Cardiac muscle cell (in vitro differentiated cells and primary cell): ENCODE data around the gene KLHDC8B. TPM values are rescaled to one million over a fixed set of nuclear protein-coding genes. Genes with fewer than 3 reads are reported as not detected.
"Not testable (repeated sequence)": the region's sequence is repeated elsewhere in the genome, so short reads cannot be mapped to it uniquely, and the experiment has no call there.

Experiments used
- DNase-seq, 2 donors: peaks; one replicate each; pipeline versions ENCODE4 v3.0.0 to v3.0.0-alpha.2; 2010 to 2017; ENCODE audit warnings: low read depth in 1 of 2, low spot score in 1 of 2
- H3K27ac ChIP-seq: fragments of 200-600 bp; sonication (generic); 2 replicates; pipeline ENCODE4 v1.5.1; 2016
- H3K27me3 ChIP-seq: fragments of 200-600 bp; sonication (generic); 2 replicates; pipeline ENCODE4 v1.6.0; 2016; ENCODE audit warnings: control low read depth
- H3K36me3 ChIP-seq: fragments of 200-600 bp; sonication (generic); 2 replicates; pipeline ENCODE4 v1.5.1; 2016; ENCODE audit warnings: control low read depth
- H3K4me1 ChIP-seq: fragments of 200-600 bp; sonication (generic); 2 replicates; pipeline ENCODE4 v1.8.1; 2017; ENCODE audit warnings: low read depth, mild to moderate bottlenecking, mixed run types
- H3K4me3 ChIP-seq: fragments of 200-600 bp; sonication (generic); 2 replicates; pipeline ENCODE4 v1.5.1; 2016; ENCODE audit warnings: mild to moderate bottlenecking
- H3K9me3 ChIP-seq: fragments of 200-600 bp; sonication (generic); 2 replicates; pipeline ENCODE4 v1.5.1; 2017; ENCODE audit warnings: low read depth, mild to moderate bottlenecking, control low read depth
- polyA plus RNA-seq: library from polyadenylated mRNA; unstranded; fragments of >200 nt; fragmentation: Nextera tagmentation; extraction: Ambion mirVana; gene quantifications from 2 replicates; pipeline ENCODE4 v1.2.1, GENCODE V29; 2016
- total RNA-seq: library from RNA; depleted of rRNA; stranded (reverse); fragments of >200 nt; gene quantifications from 2 replicates; pipeline ENCODE4 v1.2.3, GENCODE V29; 2016
- TF ChIP-seq, protein P1 (sequence below): IDR thresholded peaks from 2 replicates; pipeline ENCODE4 v1.5.1; 2012; ENCODE audit warnings: low read depth, mild to moderate bottlenecking, low read length

KLHDC8B gene
- total and polyA plus RNA-seq, 2 experiments from 2014 or later = 158 to 188 TPM

- DNase-seq = no peak
- no peaks in the 10 kb centered on the region for H3K27me3 ChIP-seq
- H3K4me3 ChIP-seq = no peak overlapping the region
- no peaks in the 10 kb centered on the region for H3K4me1 ChIP-seq
- TF ChIP-seq, protein P1, sequence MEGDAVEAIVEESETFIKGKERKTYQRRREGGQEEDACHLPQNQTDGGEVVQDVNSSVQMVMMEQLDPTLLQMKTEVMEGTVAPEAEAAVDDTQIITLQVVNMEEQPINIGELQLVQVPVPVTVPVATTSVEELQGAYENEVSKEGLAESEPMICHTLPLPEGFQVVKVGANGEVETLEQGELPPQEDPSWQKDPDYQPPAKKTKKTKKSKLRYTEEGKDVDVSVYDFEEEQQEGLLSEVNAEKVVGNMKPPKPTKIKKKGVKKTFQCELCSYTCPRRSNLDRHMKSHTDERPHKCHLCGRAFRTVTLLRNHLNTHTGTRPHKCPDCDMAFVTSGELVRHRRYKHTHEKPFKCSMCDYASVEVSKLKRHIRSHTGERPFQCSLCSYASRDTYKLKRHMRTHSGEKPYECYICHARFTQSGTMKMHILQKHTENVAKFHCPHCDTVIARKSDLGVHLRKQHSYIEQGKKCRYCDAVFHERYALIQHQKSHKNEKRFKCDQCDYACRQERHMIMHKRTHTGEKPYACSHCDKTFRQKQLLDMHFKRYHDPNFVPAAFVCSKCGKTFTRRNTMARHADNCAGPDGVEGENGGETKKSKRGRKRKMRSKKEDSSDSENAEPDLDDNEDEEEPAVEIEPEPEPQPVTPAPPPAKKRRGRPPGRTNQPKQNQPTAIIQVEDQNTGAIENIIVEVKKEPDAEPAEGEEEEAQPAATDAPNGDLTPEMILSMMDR = no peak
- H3K36me3 ChIP-seq = no peaks in the 10 kb centered on the region
- no peak overlapping the region for H3K27ac ChIP-seq
- no peaks in the 10 kb centered on the region for H3K9me3 ChIP-seq
Measured at GRCh38 chr3:49213998-49214397, 42.6 kb downstream of the KLHDC8B start.

DNA sequence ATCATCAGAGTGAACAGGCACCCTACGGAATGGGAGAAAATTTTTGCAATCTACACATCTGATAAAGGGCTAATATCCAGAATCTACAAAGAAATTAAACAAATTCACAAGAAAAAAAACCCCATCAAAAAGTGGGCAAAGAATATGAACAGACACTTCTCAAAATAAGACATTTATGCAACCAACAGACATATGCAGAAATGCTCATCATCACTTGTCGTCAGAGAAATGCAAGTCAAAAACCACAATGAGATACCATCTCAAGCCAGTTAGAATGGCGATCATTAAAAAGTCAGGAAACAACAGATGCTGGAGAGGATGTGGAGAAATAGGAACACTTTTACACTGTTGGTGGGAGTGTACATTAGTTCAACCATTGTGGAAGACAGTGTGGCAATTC is 45.3 kb downstream of the KLHDC8B start:
- H3K9me3 ChIP-seq, H3K4me1 ChIP-seq, H3K36me3 ChIP-seq, H3K27ac ChIP-seq, H3K27me3 ChIP-seq, H3K4me3 ChIP-seq: not testable (repeated sequence)
- DNase-seq = peak in 1 of 2 donors; percentile 24

GRCh38 chr3:49217108-49217507 is 45.7 kb downstream of the KLHDC8B start:
- H3K4me1 ChIP-seq, H3K4me3 ChIP-seq, H3K36me3 ChIP-seq, DNase-seq, H3K9me3 ChIP-seq, H3K27ac ChIP-seq, H3K27me3 ChIP-seq: not testable (repeated sequence)

DNA sequence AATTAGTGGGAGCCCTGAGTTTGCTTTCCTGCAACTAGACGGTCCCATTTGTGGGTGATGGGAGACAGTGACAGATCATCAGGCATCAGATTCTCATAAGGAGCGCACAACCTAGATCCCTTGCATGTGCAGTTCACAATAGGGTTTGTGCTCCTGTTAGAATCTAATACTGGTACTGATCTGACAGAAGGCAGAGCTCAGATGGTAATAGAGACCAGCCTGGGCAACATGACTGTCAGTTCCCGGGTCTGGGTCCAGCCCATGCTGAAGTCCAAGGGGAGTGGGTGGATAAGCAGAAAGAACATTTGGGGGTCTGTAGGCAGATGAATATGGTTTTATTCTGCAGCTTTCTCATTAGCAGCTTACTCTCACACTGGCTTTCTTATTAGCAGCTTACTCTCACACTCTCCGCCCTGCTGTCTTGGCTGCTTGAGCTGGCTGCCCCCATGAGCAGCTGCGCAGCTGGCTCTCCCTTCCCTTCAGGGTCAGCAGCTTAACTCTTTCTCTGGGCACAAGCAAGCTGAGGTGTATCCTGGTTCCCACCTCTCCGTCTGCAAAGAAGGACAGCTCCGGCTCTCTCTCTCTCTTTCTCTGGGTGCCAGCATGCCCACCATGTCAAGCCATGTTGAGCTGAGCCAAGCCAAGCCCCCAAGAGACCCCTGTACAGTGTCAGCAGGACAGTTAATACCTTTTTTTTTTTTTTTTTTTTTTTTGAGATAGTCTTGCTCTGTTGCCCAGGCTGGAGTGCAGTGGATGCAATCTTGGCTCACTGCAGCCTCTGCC is 46.5 kb downstream of the KLHDC8B start:
- H3K4me3 ChIP-seq = no peak overlapping the region
- no peaks in the 10 kb centered on the region for H3K27me3 ChIP-seq
- no peak overlapping the region for H3K27ac ChIP-seq
- no peaks in the 10 kb centered on the region for H3K9me3 ChIP-seq
- TF ChIP-seq, protein P1 = no peak
- DNase-seq = peak in 1 of 2 donors; percentile 41
- H3K4me1 ChIP-seq = no peaks in the 10 kb centered on the region
- no peaks in the 10 kb centered on the region for H3K36me3 ChIP-seq

GRCh38 chr3:49218471-49218989 is 47.1 kb downstream of the KLHDC8B start:
- H3K27me3 ChIP-seq = not testable (repeated sequence)
- DNase-seq = peak; percentile 3 to 95

GRCh38 chr3:49219132-49219531 is 47.7 kb downstream of the KLHDC8B start:
- no peak for DNase-seq
- Histone ChIP-seq H3K9me3 (no peaks in the 10 kb centered on the region), H3K4me3 (no peak overlapping the region), H3K27ac (no peak overlapping the region), H3K4me1 (no peaks in the 10 kb centered on the region), H3K27me3 (no peaks in the 10 kb centered on the region), H3K36me3 (no peaks in the 10 kb centered on the region)
- TF ChIP-seq, protein P1 = no peak

More at GRCh38 chr3:49218471-49218989, 47.1 kb downstream of the KLHDC8B start:
- H3K27ac ChIP-seq, H3K4me1 ChIP-seq, H3K36me3 ChIP-seq, H3K9me3 ChIP-seq, H3K4me3 ChIP-seq: not testable (repeated sequence)

DNA sequence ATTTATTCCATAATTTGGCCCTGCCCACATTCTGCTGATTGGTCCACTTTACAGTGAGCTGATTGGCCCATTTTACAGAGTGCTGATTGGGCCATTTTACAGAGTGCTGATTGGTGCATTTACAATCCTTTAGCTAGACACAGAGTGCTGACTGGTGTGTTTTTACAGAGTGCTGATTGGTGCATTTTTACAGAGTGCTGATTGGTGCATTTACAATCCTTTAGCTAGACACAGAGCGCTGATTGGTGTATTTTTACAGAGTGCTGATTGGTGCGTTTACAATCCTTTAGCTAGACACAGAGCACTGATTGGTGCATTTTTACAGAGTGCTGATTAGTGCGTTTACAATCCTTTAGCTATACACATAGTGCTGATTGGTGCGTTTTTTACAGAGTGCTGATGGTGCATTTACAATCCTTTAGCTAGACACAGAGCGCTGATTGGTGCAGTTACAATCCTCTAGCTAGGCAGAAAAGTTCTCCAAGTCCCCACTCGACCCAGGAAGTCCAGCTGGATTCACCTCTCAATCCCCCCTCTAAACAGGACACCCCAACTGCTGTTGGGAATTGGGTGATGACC is 49.7 kb downstream of the KLHDC8B start:
- not testable (repeated sequence) for H3K9me3 ChIP-seq, DNase-seq, H3K27ac ChIP-seq, H3K4me3 ChIP-seq, H3K27me3 ChIP-seq, H3K36me3 ChIP-seq, H3K4me1 ChIP-seq
